Lung (tissue), 12 donors: Measurements from ENCODE around the gene SCN4A. TPM values are rescaled to one million over a fixed set of nuclear protein-coding genes. Genes with fewer than 3 reads are reported as not detected.
A peak's percentile ranks its signal among the peaks of the same experiment; 100 is the strongest.

Source experiments
- ATAC-seq: fragments of 200-7000 bp; cut with Tn5 transposase; one replicate; pipeline ENCODE4 v1.9.1; 2020; ENCODE audit warnings: moderate number of reproducible peaks; ENCODE audit not compliant: insufficient read depth, low FRiP score
- DNase-seq, 3 donors: peaks; one replicate each; pipeline ENCODE4 v3.0.0-alpha.2; 2013 to 2017
- H3K27ac ChIP-seq, 2 donors: one replicate each; pipeline ENCODE4 v1.5.1; 2013; ENCODE audit warnings: mild to moderate bottlenecking in 2 of 2, moderate library complexity in 2 of 2, control low read depth in 1 of 2, inconsistent platforms in 1 of 2, low read depth in 1 of 2, low read length in 1 of 2
- H3K27me3 ChIP-seq, 3 donors: one replicate each; pipeline ENCODE4 v1.5.1; 2013; ENCODE audit warnings: low read length in 2 of 3; ENCODE audit not compliant: control insufficient read depth in 3 of 3, insufficient read depth in 3 of 3
- H3K36me3 ChIP-seq, 4 donors: one replicate each; pipeline ENCODE4 v1.5.1; 2013; ENCODE audit warnings: low read length in 4 of 4, mild to moderate bottlenecking in 1 of 4, moderate library complexity in 1 of 4; ENCODE audit not compliant: control insufficient read depth in 4 of 4, insufficient read depth in 4 of 4
- H3K4me1 ChIP-seq, 5 donors: one replicate each; pipeline ENCODE4 v1.5.1; 2013; ENCODE audit warnings: low read length in 5 of 5, mild to moderate bottlenecking in 2 of 5, moderate library complexity in 1 of 5; ENCODE audit not compliant: control insufficient read depth in 5 of 5, insufficient read depth in 5 of 5
- H3K4me3 ChIP-seq: one replicate; pipeline ENCODE4 v1.5.1; 2013; ENCODE audit warnings: mild to moderate bottlenecking, control low read depth, moderate library complexity
- H3K9ac ChIP-seq, 2 donors: one replicate each; pipeline ENCODE4 v1.5.1; 2013; ENCODE audit warnings: low read length in 2 of 2, control low read depth in 1 of 2; ENCODE audit not compliant: insufficient read depth in 1 of 2
- H3K9me3 ChIP-seq, 4 donors: one replicate each; pipeline ENCODE4 v1.5.1; 2013; ENCODE audit warnings: low read length in 3 of 4, mild to moderate bottlenecking in 1 of 4, moderate library complexity in 1 of 4; ENCODE audit not compliant: control insufficient read depth in 4 of 4, insufficient read depth in 3 of 4
- WGBS, 2 donors: extraction: QIAGEN DNeasy Blood & Tissue Kit; methylation state at CpG; one replicate each; pipeline ENCODE4 v1.1.7; 2013; 5-methylcytosine and 5-hydroxymethylcytosine counted together
- polyA plus RNA-seq, 2 donors: library from polyadenylated mRNA; stranded (reverse); fragments of 200-250 nt; gene quantifications; one replicate each; pipeline ENCODE4 v1.2.1, GENCODE V29; 2013
- total RNA-seq, 2 donors: library from RNA; depleted of rRNA in 1 of 2; stranded (reverse); fragments of >200 nt in 1 of 2; gene quantifications; one replicate each; pipeline ENCODE4 v1.2.1, GENCODE V29; 2014 to 2021
- TF ChIP-seq, protein P1 (sequence below): IDR thresholded peaks from 2 replicates; pipeline ENCODE4 v1.5.1; 2012; ENCODE audit warnings: mild to moderate bottlenecking; ENCODE audit errors: control extremely low read depth, extremely low read depth
- donor health status: control.
- donor health status: control.
- donor health status: Bipolar disorder and iron deficiency.
- donor health status: healthy.
- donor health status: DM: yes; HTN: yes; CAD: no.

Gene SCN4A
- total and polyA plus RNA-seq, 4 donors, result 0.11 to 0.49 (median 0.22) TPM

DNA sequence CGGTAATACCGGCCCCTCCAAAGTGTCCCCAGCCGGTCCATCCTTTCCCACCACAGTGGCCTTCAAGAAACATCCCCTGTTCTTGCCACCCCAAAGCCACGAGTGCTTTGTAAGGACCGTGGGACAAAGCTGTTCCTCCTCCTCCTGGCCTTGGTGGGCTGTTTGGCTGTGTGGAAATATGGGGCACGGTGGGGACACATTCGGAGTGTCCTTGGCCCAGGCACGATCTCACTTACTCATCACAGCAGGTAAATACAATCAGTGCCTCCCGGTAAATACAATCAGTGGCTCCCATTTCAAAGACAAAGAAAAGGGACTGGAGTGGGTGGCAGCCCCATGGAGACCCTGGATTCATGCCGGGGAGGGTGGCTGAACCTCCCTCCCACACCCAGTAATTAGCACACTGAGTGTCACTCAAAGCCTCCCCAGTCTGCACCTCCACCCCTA is 10.4 kb downstream of the SCN4A start:
- ATAC-seq (no peak), DNase-seq (no peak)
- Histone ChIP-seq H3K4me1 (peaks cover 0 to 4% (median 0%) of the 10 kb centered on the region in 5 donors), H3K9ac (no peak overlapping the region), H3K9me3 (no peaks in the 10 kb centered on the region), H3K27ac (peak overlapping the region; percentile 21 to 24), H3K27me3 (no peaks in the 10 kb centered on the region), H3K36me3 (no peaks in the 10 kb centered on the region), H3K4me3 (no peak overlapping the region)
- TF ChIP-seq, protein P1, sequence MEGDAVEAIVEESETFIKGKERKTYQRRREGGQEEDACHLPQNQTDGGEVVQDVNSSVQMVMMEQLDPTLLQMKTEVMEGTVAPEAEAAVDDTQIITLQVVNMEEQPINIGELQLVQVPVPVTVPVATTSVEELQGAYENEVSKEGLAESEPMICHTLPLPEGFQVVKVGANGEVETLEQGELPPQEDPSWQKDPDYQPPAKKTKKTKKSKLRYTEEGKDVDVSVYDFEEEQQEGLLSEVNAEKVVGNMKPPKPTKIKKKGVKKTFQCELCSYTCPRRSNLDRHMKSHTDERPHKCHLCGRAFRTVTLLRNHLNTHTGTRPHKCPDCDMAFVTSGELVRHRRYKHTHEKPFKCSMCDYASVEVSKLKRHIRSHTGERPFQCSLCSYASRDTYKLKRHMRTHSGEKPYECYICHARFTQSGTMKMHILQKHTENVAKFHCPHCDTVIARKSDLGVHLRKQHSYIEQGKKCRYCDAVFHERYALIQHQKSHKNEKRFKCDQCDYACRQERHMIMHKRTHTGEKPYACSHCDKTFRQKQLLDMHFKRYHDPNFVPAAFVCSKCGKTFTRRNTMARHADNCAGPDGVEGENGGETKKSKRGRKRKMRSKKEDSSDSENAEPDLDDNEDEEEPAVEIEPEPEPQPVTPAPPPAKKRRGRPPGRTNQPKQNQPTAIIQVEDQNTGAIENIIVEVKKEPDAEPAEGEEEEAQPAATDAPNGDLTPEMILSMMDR, result no peak
- 76 to 83% methylated on average over 10 of the region's 10 CpGs for WGBS, 2 donors

- H3K9ac ChIP-seq, result no peak overlapping the region
- ATAC-seq (peak; percentile 75), DNase-seq (peak; percentile 60 to 73 (median 62))
- 28 to 33% methylated on average over 36 to 37 of the region's 37 CpGs for WGBS, 2 donors
- no peaks in the 10 kb centered on the region for H3K27me3 ChIP-seq
- no peak overlapping the region for H3K4me3 ChIP-seq
- TF ChIP-seq, protein P1, result no peak
- no peaks in the 10 kb centered on the region for H3K9me3 ChIP-seq
- H3K4me1 ChIP-seq, result peaks cover 0 to 4% (median 0%) of the 10 kb centered on the region in 5 donors
- H3K36me3 ChIP-seq, result no peaks in the 10 kb centered on the region
- no peak overlapping the region for H3K27ac ChIP-seq
Observed at GRCh38 chr17:63961355-63962212, 11.1 kb downstream of the SCN4A start.

- 82 to 87% methylated on average over 7 of the region's 7 CpGs for WGBS, 2 donors
- Histone ChIP-seq H3K9ac (no peak overlapping the region), H3K9me3 (no peaks in the 10 kb centered on the region), H3K27ac (no peak overlapping the region), H3K4me1 (peaks cover 0 to 4% (median 0%) of the 10 kb centered on the region in 5 donors), H3K4me3 (no peak overlapping the region), H3K27me3 (no peaks in the 10 kb centered on the region), H3K36me3 (no peaks in the 10 kb centered on the region)
- DNase-seq (no peak), ATAC-seq (no peak)
- TF ChIP-seq, protein P1, result no peak
Observed at GRCh38 chr17:63960430-63960829, 12.3 kb downstream of the SCN4A start.
